IMR-90 (cell line): ENCODE measurements around the gene ZNF446. TPM values are rescaled to one million over a fixed set of nuclear protein-coding genes. Genes with fewer than 3 reads are reported as not detected.

Experiments used
- ATAC-seq: fragments of 200-7000 bp; cut with Tn5 transposase; 2 replicates; pipeline ENCODE4 v1.9.1; 2020; ENCODE audit warnings: low read depth, mild to moderate bottlenecking, moderate library complexity
- BruUV-seq: library from RNA; stranded (reverse); fragments of 400-500 nt; replicated peaks from 2 replicates; lab custom pipeline; 2021; lab: Mats Ljungman, UMichigan
- CTCF ChIA-PET: fragments of 300-600 bp; formaldehyde crosslinking; extraction: SDS; loops from one replicate; lab custom pipeline; 2021; ENCODE audit warnings: antibody characterized with exemption; lab: Yijun Ruan, JAX
- POLR2A ChIA-PET: fragments of 300-600 bp; sonication (Branson Sonifier 250); formaldehyde crosslinking; loops from one replicate; lab custom pipeline; 2022; ENCODE audit warnings: antibody characterized with exemption; ENCODE audit not compliant: unreplicated experiment; lab: Charles Lee
- DNase-seq: peaks from one replicate; pipeline ENCODE4 v3.0.0; 2013
- H2AFZ ChIP-seq: replicated peaks from 2 replicates; pipeline ENCODE3; 2013; ENCODE audit warnings: low read length, mild to moderate bottlenecking; ENCODE audit not compliant: poor library complexity
- H2AK5ac ChIP-seq: 2 replicates; pipeline ENCODE4 v1.6.1; 2013; ENCODE audit warnings: low read depth, low read length, inconsistent platforms
- H2AK9ac ChIP-seq: replicated peaks from 2 replicates; pipeline ENCODE3; 2013; ENCODE audit warnings: mild to moderate bottlenecking, low read depth, low read length, moderate library complexity; ENCODE audit not compliant: poor library complexity
- H2BK120ac ChIP-seq: 2 replicates; pipeline ENCODE4 v1.6.1; 2013; ENCODE audit warnings: low read depth, low read length, inconsistent platforms
- H2BK15ac ChIP-seq: 3 replicates; pipeline ENCODE4 v1.6.1; 2013; ENCODE audit warnings: low read depth, low read length, inconsistent platforms
- H2BK20ac ChIP-seq: 2 replicates; pipeline ENCODE4 v1.6.1; 2013; ENCODE audit warnings: low read depth, mild to moderate bottlenecking, inconsistent platforms, low read length, moderate library complexity
- H2BK5ac ChIP-seq: 2 replicates; pipeline ENCODE4 v1.6.1; 2013; ENCODE audit warnings: mild to moderate bottlenecking, low read depth, low read length, inconsistent platforms; ENCODE audit not compliant: poor library complexity, severe bottlenecking
- H3K14ac ChIP-seq: replicated peaks from 2 replicates; pipeline ENCODE4 v1.6.1; 2013; ENCODE audit warnings: low read depth, low read length, inconsistent platforms
- H3K18ac ChIP-seq: 2 replicates; pipeline ENCODE4 v1.6.1; 2013; ENCODE audit warnings: low read depth, low read length, control low read depth
- H3K23ac ChIP-seq: 2 replicates; pipeline ENCODE4 v1.6.1; 2013; ENCODE audit warnings: low read depth, low read length, inconsistent platforms
- H3K27ac ChIP-seq: 2 replicates; pipeline ENCODE4 v1.5.1; 2013; ENCODE audit warnings: mild to moderate bottlenecking, control low read depth, low read length; ENCODE audit not compliant: insufficient read depth
- H3K27me3 ChIP-seq: 2 replicates; pipeline ENCODE4 v1.6.1; 2013; ENCODE audit warnings: low read length; ENCODE audit not compliant: control insufficient read depth, insufficient read depth
- H3K36me3 ChIP-seq: 2 replicates; pipeline ENCODE4 v1.6.1; 2013; ENCODE audit warnings: low read length, mixed read lengths; ENCODE audit not compliant: control insufficient read depth, insufficient read depth
- H3K4ac ChIP-seq: 2 replicates; pipeline ENCODE4 v1.6.1; 2013; ENCODE audit warnings: low read depth, low read length, inconsistent platforms
- H3K4me1 ChIP-seq: 2 replicates; pipeline ENCODE4 v1.6.1; 2013; ENCODE audit warnings: low read length, mixed read lengths; ENCODE audit not compliant: control insufficient read depth, insufficient read depth
- H3K4me2 ChIP-seq: 2 replicates; pipeline ENCODE4 v1.6.1; 2013; ENCODE audit warnings: low read depth, mild to moderate bottlenecking, control low read depth, low read length, moderate library complexity
- H3K4me3 ChIP-seq: 2 replicates; pipeline ENCODE4 v1.5.1; 2013; ENCODE audit warnings: low read depth, mild to moderate bottlenecking, control low read depth, low read length, moderate library complexity; ENCODE audit not compliant: insufficient read depth
- H3K56ac ChIP-seq: 2 replicates; pipeline ENCODE4 v1.6.1; 2013; ENCODE audit warnings: low read length, inconsistent platforms; ENCODE audit not compliant: insufficient read depth; ENCODE audit errors: extremely low read depth
- H3K79me1 ChIP-seq, 2 experiments: 2 replicates each; pipeline ENCODE4 v1.6.1; 2013; ENCODE audit warnings: low read length in 2 of 2, inconsistent platforms in 1 of 2, low read depth in 1 of 2
- H3K9ac ChIP-seq: 2 replicates; pipeline ENCODE4 v1.6.1; 2013; ENCODE audit warnings: low read depth, low read length, control low read depth
- H3K9me1 ChIP-seq: 2 replicates; pipeline ENCODE4 v1.6.1; 2013; ENCODE audit warnings: low read length, inconsistent platforms; ENCODE audit not compliant: insufficient read depth
- H3K9me3 ChIP-seq: 2 replicates; pipeline ENCODE4 v1.6.1; 2013; ENCODE audit warnings: low read length; ENCODE audit not compliant: control insufficient read depth, insufficient read depth
- H4K20me1 ChIP-seq: 2 replicates; pipeline ENCODE4 v1.6.1; 2013; ENCODE audit warnings: low read length, inconsistent platforms; ENCODE audit not compliant: insufficient read depth
- H4K5ac ChIP-seq: 2 replicates; pipeline ENCODE4 v1.6.1; 2013; ENCODE audit warnings: mild to moderate bottlenecking, low read depth, low read length, control low read depth
- H4K8ac ChIP-seq, 2 experiments: 2 replicates each; pipeline ENCODE4 v1.6.1; 2013; ENCODE audit warnings: low read depth in 2 of 2, low read length in 2 of 2, control low read depth in 1 of 2, inconsistent platforms in 1 of 2
- H4K91ac ChIP-seq: 2 replicates; pipeline ENCODE4 v1.6.1; 2013; ENCODE audit warnings: low read depth, low read length, inconsistent platforms; ENCODE audit not compliant: insufficient read depth
- BHLHE40 ChIP-seq: fragments of 150-350 bp; IDR thresholded peaks from 2 replicates; pipeline ENCODE4 v1.6.1; 2016; ENCODE audit warnings: mild to moderate bottlenecking, low read depth, low read length
- CEBPB ChIP-seq: IDR thresholded peaks from 2 replicates; pipeline ENCODE4 v1.6.1; 2012; ENCODE audit warnings: low read depth, low read length, improper control_type of control experiment
- CHD1 ChIP-seq: IDR thresholded peaks from 2 replicates; pipeline ENCODE4 v1.6.1; 2012; ENCODE audit warnings: low read depth, low read length, improper control_type of control experiment
- ELK1 ChIP-seq: fragments of 150-350 bp; IDR thresholded peaks from 2 replicates; pipeline ENCODE4 v1.6.1; 2016; ENCODE audit warnings: low read depth, mild to moderate bottlenecking, low read length, moderate library complexity, borderline replicate concordance
- FOS ChIP-seq: fragments of 150-350 bp; IDR thresholded peaks from 2 replicates; pipeline ENCODE4 v1.6.1; 2016; ENCODE audit warnings: low read depth, low read length
- MAFK ChIP-seq: IDR thresholded peaks from 2 replicates; pipeline ENCODE4 v1.6.1; 2012; ENCODE audit warnings: low read depth, low read length, improper control_type of control experiment
- MAZ ChIP-seq: IDR thresholded peaks from 2 replicates; pipeline ENCODE4 v1.6.1; 2012; ENCODE audit warnings: low read depth, mild to moderate bottlenecking, low read length, improper control_type of control experiment, moderate library complexity, borderline replicate concordance
- MXI1 ChIP-seq: IDR thresholded peaks from 2 replicates; pipeline ENCODE4 v1.6.1; 2012; ENCODE audit warnings: low read depth, mild to moderate bottlenecking, low read length, moderate library complexity, borderline replicate concordance
- NFE2L2 ChIP-seq: fragments of 150-350 bp; IDR thresholded peaks from 2 replicates; pipeline ENCODE4 v1.6.1; 2016; ENCODE audit warnings: low read depth, mild to moderate bottlenecking, low read length
- POLR2A ChIP-seq: IDR thresholded peaks from 2 replicates; pipeline ENCODE4 v1.6.1; 2012; ENCODE audit warnings: mild to moderate bottlenecking, low read depth, low read length
- RAD21 ChIP-seq: IDR thresholded peaks from 2 replicates; pipeline ENCODE4 v1.6.1; 2012; ENCODE audit warnings: low read length, improper control_type of control experiment
- RCOR1 ChIP-seq: IDR thresholded peaks from 2 replicates; pipeline ENCODE4 v1.6.1; 2012; ENCODE audit warnings: mild to moderate bottlenecking, low read length, improper control_type of control experiment; ENCODE audit not compliant: insufficient replicate concordance
- RFX5 ChIP-seq: IDR thresholded peaks from 2 replicates; pipeline ENCODE4 v1.8.0; 2012; ENCODE audit warnings: low read depth, mild to moderate bottlenecking, low read length, moderate library complexity
- SMC3 ChIP-seq: fragments of 150-350 bp; IDR thresholded peaks from 2 replicates; pipeline ENCODE4 v1.6.1; 2016; ENCODE audit warnings: low read depth, mild to moderate bottlenecking, antibody characterized with exemption, low read length, moderate library complexity
- WGBS, 2 experiments: methylation state at CpG; one replicate each; pipeline versions ENCODE4 v1.1.5 to v1.1.7; 2013; ENCODE audit warnings: missing lambda C conversion rate in 2 of 2; ENCODE audit not compliant: insufficient read length in 1 of 2; ENCODE audit errors: extremely low coverage in 2 of 2; 5-methylcytosine and 5-hydroxymethylcytosine counted together
- dilution Hi-C: fragments of 300-500 bp; cut with HindIII; formaldehyde crosslinking; loops from one replicate; pipeline ENCODE4 v1.14.3; 2018; ENCODE audit warnings: low sequenced_read_pairs; ENCODE audit not compliant: unreplicated experiment
- in situ Hi-C: fragments of 300-500 bp; cut with MboI; formaldehyde crosslinking; loops from 3 replicates; pipeline ENCODE4 v1.14.3; 2019; ENCODE audit warnings: low sequenced_read_pairs, inconsistent platforms, mixed read lengths
- intact Hi-C: fragments of 100-400 bp; cut with micrococcal nuclease; formaldehyde crosslinking; loops from 2 replicates; pipeline ENCODE4 v1.10.0; 2022
- polyA plus RNA-seq, 3 experiments: library from polyadenylated mRNA; depleted of rRNA; stranded (reverse); fragments of >200 nt; gene quantifications; 2 replicates each; pipeline ENCODE4 v1.2.3, GENCODE V29; 2012; ENCODE audit warnings: low replicate concordance in 1 of 3
- total RNA-seq: library from RNA; depleted of rRNA; stranded (reverse); fragments of >200 nt; gene quantifications from 2 replicates; pipeline ENCODE4 v1.2.3, GENCODE V29; 2012
- TF ChIP-seq, protein P1 (sequence below): fragments of 150-350 bp; IDR thresholded peaks from 2 replicates; pipeline ENCODE4 v1.6.1; 2017; ENCODE audit warnings: mild to moderate bottlenecking, antibody characterized with exemption, low read length, low read depth
- TF ChIP-seq, protein P2 (sequence below): conservative IDR thresholded peaks from 2 replicates; pipeline ENCODE4 v1.5.1; 2012; ENCODE audit warnings: mild to moderate bottlenecking, low read depth, low read length, improper control_type of control experiment

The ZNF446 gene
- total and polyA plus RNA-seq, 2 of the 4 experiments (the other 2 are of a cell fraction), result 4.8 to 6.9 TPM

DNA sequence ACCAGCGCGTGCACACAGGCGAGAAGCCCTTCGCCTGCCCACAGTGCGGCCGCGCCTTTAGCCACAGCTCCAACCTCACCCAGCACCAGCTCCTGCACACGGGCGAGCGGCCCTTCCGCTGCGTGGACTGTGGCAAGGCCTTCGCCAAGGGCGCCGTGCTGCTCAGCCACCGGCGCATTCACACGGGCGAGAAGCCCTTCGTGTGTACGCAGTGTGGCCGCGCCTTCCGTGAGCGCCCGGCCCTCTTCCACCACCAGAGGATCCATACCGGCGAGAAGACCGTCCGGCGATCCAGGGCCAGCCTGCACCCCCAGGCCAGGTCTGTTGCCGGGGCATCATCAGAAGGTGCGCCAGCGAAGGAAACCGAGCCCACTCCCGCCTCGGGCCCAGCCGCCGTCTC lies 4.4 kb upstream of the ZNF446 start:
- no TSS peak for BruUV-seq
- intact Hi-C loops, result no loop called here
- no peaks in the 10 kb centered on the region for H3K27me3 ChIP-seq
- no peak overlapping the region for H3K9ac ChIP-seq
- H2BK20ac ChIP-seq, result no peak overlapping the region
- no peak overlapping the region for H4K8ac ChIP-seq
- peaks cover 29% of the 10 kb centered on the region for H3K36me3 ChIP-seq
- H2AFZ ChIP-seq, result no peak overlapping the region
- peaks cover 32% of the 10 kb centered on the region for H3K9me1 ChIP-seq
- no peak for DNase-seq
- H3K4me3 ChIP-seq, result no peak overlapping the region
- H2AK5ac ChIP-seq, result no peak overlapping the region
- no peak overlapping the region for H3K27ac ChIP-seq
- H2BK120ac ChIP-seq, result no peak overlapping the region
- H3K4me1 ChIP-seq, result peaks cover 24% of the 10 kb centered on the region
- dilution Hi-C loops, result no loop called here
- no peak overlapping the region for H2BK5ac ChIP-seq
- H4K20me1 ChIP-seq, result peaks cover 30% of the 10 kb centered on the region
- no peak overlapping the region for H3K56ac ChIP-seq
- no peak overlapping the region for H3K18ac ChIP-seq
- 94% methylated on average over 28 of the region's 39 CpGs; no CpG with 5 or more reads in 1 of the 2 experiments for WGBS, 2 experiments
- H3K4me2 ChIP-seq, result no peak overlapping the region
- no peak overlapping the region for H4K5ac ChIP-seq
- H3K9me3 ChIP-seq, result no peaks in the 10 kb centered on the region
- no peak overlapping the region for H3K4ac ChIP-seq
- no peak overlapping the region for H3K14ac ChIP-seq
- ChIA-PET CTCF (no interaction called here), POLR2A (no interaction called here)
- no peak overlapping the region for H4K91ac ChIP-seq
- peaks cover 17 to 56% of the 10 kb centered on the region in 2 experiments for H3K79me1 ChIP-seq
- TF ChIP-seq, protein P1, sequence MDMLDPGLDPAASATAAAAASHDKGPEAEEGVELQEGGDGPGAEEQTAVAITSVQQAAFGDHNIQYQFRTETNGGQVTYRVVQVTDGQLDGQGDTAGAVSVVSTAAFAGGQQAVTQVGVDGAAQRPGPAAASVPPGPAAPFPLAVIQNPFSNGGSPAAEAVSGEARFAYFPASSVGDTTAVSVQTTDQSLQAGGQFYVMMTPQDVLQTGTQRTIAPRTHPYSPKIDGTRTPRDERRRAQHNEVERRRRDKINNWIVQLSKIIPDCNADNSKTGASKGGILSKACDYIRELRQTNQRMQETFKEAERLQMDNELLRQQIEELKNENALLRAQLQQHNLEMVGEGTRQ, result no peak
- no peak for TF ChIP-seq MAZ
- no peak for TF ChIP-seq MAFK
- TF ChIP-seq MXI1, result no peak
- no peak for TF ChIP-seq SMC3
- no peak for TF ChIP-seq RFX5
- TF ChIP-seq CHD1, result no peak
- no peak for TF ChIP-seq ELK1
- no peak for TF ChIP-seq BHLHE40
- no peak for TF ChIP-seq RAD21
- TF ChIP-seq CEBPB, result no peak
- TF ChIP-seq NFE2L2, result no peak
- TF ChIP-seq, protein P2, sequence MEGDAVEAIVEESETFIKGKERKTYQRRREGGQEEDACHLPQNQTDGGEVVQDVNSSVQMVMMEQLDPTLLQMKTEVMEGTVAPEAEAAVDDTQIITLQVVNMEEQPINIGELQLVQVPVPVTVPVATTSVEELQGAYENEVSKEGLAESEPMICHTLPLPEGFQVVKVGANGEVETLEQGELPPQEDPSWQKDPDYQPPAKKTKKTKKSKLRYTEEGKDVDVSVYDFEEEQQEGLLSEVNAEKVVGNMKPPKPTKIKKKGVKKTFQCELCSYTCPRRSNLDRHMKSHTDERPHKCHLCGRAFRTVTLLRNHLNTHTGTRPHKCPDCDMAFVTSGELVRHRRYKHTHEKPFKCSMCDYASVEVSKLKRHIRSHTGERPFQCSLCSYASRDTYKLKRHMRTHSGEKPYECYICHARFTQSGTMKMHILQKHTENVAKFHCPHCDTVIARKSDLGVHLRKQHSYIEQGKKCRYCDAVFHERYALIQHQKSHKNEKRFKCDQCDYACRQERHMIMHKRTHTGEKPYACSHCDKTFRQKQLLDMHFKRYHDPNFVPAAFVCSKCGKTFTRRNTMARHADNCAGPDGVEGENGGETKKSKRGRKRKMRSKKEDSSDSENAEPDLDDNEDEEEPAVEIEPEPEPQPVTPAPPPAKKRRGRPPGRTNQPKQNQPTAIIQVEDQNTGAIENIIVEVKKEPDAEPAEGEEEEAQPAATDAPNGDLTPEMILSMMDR, result no peak
- no peak for TF ChIP-seq RCOR1
- no peak for TF ChIP-seq POLR2A
- no peak for TF ChIP-seq FOS
- no peak overlapping the region for H2BK15ac ChIP-seq
- H3K23ac ChIP-seq, result no peak overlapping the region
- in situ Hi-C loops, result no loop called here
- ATAC-seq, result no peak
- H2AK9ac ChIP-seq, result no peak overlapping the region
